Epithelial cell of proximal tubule (primary cell): ENCODE data around the gene HSPA12B. TPM values are rescaled to one million over a fixed set of nuclear protein-coding genes. Genes with fewer than 3 reads are reported as not detected.

ENCODE experiments used
- DNase-seq: peaks from one replicate; pipeline ENCODE4 v3.0.0-alpha.2; 2011; ENCODE audit warnings: low read depth
- H3K4me3 ChIP-seq: 2 replicates; pipeline ENCODE4 v1.5.1; 2011; ENCODE audit warnings: low read depth, mild to moderate bottlenecking, low read length
- total RNA-seq: library from RNA; depleted of rRNA; stranded (reverse); fragments of >200 nt; gene quantifications from 2 replicates; pipeline ENCODE4 v1.2.3, GENCODE V29; 2015
- TF ChIP-seq, protein P1 (sequence below): conservative IDR thresholded peaks from 2 replicates; pipeline ENCODE4 v1.5.1; 2012; ENCODE audit warnings: low read depth, mild to moderate bottlenecking, low read length

The HSPA12B gene
- total RNA-seq, 1 donor from 2014 or later = not detected

DNA sequence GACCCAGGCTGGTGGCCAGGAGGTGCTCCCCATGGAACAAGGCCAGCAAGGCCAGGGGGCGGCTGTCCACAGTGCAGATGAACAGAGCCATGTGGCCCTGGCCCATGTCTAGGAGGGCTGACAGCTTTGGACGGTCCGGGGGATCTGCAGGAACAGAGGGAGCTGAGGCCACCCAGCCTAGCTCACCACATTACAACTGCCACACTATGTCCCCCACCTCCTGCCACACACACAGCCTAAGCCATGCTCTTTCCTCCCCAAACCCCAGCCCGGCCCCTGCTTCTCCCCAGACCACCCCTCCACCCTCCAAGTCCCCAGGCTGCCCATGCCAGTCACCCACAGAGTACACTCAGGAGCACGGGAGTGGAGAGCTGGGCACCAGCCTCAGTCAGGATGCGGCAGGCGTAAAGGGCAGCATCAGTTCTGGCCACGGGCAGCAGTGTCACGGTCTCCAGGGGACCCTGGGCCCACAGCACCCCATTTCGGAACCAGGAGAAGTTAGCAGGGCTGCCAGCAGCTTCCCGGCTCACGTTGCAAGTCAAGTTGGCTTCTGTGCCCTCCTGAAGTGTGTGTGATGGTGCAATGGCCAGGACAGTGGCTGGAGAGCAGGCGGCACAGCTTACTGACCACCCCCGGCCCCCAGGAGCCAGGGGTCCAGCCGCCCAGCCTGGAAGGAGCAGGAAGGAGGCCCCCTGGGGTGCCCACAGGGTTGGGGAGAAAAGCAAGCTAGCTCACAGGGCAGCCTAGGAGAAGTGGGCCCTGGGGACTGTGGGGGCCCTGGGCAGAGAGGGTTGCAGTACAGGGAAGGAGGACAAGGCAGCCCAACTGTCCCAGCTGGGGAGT is 35.5 kb upstream of the HSPA12B start:
- DNase-seq = no peak
- TF ChIP-seq, protein P1, sequence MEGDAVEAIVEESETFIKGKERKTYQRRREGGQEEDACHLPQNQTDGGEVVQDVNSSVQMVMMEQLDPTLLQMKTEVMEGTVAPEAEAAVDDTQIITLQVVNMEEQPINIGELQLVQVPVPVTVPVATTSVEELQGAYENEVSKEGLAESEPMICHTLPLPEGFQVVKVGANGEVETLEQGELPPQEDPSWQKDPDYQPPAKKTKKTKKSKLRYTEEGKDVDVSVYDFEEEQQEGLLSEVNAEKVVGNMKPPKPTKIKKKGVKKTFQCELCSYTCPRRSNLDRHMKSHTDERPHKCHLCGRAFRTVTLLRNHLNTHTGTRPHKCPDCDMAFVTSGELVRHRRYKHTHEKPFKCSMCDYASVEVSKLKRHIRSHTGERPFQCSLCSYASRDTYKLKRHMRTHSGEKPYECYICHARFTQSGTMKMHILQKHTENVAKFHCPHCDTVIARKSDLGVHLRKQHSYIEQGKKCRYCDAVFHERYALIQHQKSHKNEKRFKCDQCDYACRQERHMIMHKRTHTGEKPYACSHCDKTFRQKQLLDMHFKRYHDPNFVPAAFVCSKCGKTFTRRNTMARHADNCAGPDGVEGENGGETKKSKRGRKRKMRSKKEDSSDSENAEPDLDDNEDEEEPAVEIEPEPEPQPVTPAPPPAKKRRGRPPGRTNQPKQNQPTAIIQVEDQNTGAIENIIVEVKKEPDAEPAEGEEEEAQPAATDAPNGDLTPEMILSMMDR = no peak
- H3K4me3 ChIP-seq = no peak overlapping the region

DNA sequence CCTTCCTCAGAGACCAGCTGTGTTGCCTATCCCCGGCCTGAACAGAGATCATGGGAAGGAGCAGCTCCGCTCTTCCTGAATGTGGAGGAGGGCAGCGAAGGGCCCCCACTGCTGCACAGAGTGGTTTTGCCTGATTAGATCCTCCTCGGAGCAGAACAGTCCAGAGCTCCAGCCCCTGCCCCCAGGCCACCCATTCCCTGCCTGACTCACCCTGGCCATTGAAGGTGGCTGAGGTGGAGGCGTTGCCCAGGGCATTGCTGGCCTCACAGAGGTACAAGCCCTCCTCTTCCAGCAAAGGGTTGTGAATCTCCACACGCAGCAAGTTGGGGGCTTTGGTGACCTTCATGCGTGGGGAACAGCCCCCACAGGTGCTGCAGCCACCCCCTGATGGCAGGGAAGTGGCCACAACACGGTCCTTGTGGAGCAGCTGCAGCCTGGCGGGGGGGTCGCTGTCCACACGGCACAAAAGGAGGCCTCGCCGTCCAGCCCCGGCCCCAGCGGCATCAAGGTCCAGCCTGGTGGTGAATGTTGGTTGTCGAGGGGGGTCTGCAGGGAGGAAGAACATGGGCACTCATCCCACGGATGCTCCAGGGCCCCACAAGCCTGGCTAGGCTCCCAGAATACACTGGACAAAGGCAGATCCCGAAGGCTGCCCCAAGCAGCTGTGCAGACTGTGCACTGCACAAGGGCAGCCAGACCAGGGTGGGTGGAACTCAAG is 34.7 kb upstream of the HSPA12B start:
- no peak overlapping the region for H3K4me3 ChIP-seq
- DNase-seq = no peak
- TF ChIP-seq, protein P1 = no peak

DNA sequence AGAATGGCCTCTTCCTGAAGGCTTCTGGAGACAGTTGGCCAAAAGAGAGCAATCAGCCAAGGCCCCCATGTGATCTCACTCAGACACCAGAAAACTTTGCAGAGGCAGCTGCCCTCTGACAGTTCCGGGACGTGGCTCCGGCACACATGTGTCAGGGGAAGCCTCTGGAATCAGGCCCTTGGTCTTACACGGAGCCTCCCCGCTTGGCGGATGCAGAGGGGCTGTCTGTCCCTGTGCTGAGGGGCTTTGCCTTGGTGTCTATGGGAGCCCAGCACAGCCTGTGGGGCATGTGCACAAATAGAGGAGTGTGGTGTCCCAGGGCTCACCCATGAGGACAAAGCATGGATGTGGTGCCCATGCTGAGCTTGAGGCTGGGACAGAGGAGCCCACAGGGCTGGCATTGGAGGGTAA is 33.9 kb upstream of the HSPA12B start:
- no peak for DNase-seq
- TF ChIP-seq, protein P1 = no peak

DNA sequence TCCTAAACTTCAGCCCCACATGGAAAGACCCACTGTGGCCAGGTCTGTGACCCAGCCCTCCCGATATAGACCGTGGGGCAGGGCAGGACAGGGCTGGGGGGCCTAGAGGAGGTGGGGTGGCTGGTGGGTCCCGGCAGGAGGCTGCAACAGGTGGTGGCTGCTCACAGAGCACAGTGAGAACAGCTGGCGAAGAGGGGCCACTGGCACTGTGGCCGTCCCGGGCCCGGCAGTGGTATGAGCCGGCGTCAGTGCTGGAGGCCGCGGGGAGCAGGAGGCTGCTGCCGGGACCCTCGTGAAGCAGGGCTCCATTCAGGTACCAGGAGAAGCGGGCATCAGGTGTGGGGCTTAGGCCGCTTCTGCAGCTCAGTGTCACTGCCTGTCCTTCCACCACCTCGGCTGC is 33.4 kb upstream of the HSPA12B start:
- TF ChIP-seq, protein P1 = no peak
- DNase-seq = no peak
- no peak overlapping the region for H3K4me3 ChIP-seq

More for the DNA sequence above, 33.9 kb upstream of the HSPA12B start:
- H3K4me3 ChIP-seq = no peak overlapping the region

DNA sequence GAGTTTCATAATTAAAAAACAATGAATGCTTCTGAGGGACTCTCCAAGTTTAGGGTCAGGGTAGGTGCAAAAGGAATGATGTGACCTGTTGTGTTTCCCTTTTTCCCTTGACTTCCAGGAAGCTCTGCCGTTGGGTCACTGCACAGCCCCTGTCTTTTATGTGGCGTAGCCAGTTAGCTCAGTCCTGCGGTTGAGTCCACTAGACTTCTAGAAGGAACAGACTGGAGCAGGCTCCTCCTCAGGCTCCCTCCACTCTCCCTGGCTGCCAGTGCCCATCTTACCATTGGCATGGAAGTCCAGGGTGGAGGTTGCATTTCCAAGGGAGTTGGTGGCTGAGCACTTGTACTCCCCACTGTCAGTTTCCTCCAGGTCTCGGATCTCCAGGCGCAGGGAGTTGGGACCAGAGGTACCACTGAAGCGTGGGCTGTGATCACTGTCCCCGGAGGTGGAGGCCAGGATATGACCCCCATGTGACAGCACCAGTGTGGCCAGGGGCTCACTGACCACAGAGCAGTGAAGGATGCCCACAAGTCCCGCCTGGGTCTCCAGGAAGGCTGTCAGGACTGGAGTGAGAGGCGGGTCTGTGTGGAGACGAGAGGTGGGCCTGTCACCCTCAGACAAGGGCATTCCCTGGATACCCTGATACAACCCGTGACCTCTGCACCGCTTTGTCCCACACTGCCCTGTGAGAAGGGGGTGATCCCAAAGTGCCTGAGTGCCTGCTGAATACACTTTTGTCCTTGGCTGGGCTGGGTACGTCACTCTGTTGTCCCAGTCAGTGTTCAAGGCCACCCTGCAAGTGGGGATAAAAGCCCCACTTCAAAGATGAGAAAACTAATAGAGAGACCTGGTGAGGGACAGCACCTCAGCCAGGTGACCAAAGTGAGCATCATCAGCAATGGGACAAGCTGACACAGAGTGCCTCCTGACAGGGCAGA is 31.2 kb upstream of the HSPA12B start:
- no peak overlapping the region for H3K4me3 ChIP-seq
- DNase-seq = no peak
- TF ChIP-seq, protein P1 = no peak

DNA sequence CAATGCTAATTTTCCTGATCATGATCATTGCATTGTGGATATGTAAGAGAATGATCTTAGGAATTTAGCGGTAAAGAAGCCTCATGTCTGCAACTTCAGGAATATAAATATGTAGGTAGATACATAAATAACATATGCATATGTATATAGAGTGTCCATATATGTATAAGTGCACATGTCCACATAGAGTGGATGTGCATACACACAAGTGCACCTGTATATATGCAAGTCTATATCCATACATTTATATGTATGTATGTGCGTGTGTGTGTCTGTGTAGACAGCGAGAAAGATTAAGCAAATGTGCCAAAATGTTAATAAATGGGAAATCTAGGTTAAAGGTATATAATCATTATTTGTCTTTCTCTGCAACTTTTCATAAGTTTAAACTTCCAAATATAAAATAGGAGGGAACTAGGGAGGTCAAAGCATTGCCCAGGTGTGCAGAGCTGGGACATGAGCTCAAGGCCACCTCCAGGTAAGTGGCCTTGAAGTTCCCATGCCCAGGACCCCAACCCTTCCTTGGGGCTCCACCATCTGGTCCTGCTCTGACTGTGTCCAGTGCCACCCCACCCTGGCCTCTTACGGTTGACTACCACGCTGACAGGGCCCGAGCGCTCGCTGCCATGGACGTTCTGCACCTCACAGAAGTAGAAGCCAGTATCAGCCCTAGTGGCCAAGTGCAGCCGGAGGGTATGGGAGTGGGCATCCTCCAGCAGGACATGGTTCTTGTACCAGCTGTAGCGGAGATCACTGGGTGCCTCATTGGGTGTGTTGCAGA is 29.7 kb upstream of the HSPA12B start:
- DNase-seq = no peak
- TF ChIP-seq, protein P1 = no peak
- no peak overlapping the region for H3K4me3 ChIP-seq
